ENCODE results near the gene LCT. TPM values are rescaled to one million over a fixed set of nuclear protein-coding genes. Genes with fewer than 3 reads are reported as not detected.

The LCT gene
- total and polyA plus RNA-seq, 2 experiments from 2014 or later = not detected

DNA sequence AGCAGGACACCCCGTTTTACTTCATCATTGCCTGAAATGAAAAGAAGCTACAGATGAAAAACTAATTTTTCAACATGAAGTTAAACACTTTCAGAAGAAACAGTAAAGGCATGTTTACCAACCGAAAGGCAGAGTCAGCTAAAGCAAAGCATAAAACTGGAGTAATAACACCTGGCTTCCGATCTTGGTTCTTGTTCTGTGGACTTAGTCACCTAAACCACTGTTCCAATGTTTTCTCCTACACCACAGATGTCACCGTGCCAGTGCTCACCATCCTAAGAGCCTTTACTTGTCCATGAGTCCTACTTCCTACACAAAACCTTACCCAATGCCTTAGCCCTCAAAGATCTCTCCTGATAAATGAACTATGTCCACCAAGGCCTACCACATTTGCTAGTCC lies 25.7 kb upstream of the LCT start:
- Histone ChIP-seq H3K36me3 (ENCODE audit: insufficient read depth) (peaks cover 88% of the 10 kb centered on the region), H3K79me2 (replicated peaks; ENCODE audit: insufficient read depth) (peaks cover 8% of the 10 kb centered on the region), H4K20me1 (replicated peaks; ENCODE audit: insufficient read depth) (peaks cover 17% of the 10 kb centered on the region; the same call in 1 of the 2 replicates), H3K9me2 (ENCODE audit: insufficient read depth) (no peaks in the 10 kb centered on the region), H3K27me3 (ENCODE audit: insufficient read depth) (no peaks in the 10 kb centered on the region), H3K27ac (ENCODE audit: low read depth) (no peak overlapping the region), H3K4me3 (no peak overlapping the region), H3K4me2 (no peak overlapping the region), H2AFZ (no peak overlapping the region), H3F3A (replicated peaks; ENCODE audit: low read depth) (peaks cover 8% of the 10 kb centered on the region; the same call in 1 of the 2 replicates), H3K4me1 (ENCODE audit: insufficient read depth) (no peaks in the 10 kb centered on the region)
- H3K9me3 Mint-ChIP-seq = no peaks in the 10 kb centered on the region; the same call in 2 of the 3 replicates
- no peaks in the 10 kb centered on the region for H3K27me3 Mint-ChIP-seq (ENCODE audit: insufficient read depth, low read depth, poor library complexity)
- no peaks in the 10 kb centered on the region for H3K4me1 Mint-ChIP-seq
- no peak for DNase-seq (ENCODE audit: low spot score)
- H3K36me3 Mint-ChIP-seq (ENCODE audit: low read depth) = peaks cover 94% of the 10 kb centered on the region
- ATAC-seq = no peak
- H3K27ac Mint-ChIP-seq = no peak overlapping the region
- no peak overlapping the region for H3K4me3 Mint-ChIP-seq
- TF ChIP-seq, protein P1, sequence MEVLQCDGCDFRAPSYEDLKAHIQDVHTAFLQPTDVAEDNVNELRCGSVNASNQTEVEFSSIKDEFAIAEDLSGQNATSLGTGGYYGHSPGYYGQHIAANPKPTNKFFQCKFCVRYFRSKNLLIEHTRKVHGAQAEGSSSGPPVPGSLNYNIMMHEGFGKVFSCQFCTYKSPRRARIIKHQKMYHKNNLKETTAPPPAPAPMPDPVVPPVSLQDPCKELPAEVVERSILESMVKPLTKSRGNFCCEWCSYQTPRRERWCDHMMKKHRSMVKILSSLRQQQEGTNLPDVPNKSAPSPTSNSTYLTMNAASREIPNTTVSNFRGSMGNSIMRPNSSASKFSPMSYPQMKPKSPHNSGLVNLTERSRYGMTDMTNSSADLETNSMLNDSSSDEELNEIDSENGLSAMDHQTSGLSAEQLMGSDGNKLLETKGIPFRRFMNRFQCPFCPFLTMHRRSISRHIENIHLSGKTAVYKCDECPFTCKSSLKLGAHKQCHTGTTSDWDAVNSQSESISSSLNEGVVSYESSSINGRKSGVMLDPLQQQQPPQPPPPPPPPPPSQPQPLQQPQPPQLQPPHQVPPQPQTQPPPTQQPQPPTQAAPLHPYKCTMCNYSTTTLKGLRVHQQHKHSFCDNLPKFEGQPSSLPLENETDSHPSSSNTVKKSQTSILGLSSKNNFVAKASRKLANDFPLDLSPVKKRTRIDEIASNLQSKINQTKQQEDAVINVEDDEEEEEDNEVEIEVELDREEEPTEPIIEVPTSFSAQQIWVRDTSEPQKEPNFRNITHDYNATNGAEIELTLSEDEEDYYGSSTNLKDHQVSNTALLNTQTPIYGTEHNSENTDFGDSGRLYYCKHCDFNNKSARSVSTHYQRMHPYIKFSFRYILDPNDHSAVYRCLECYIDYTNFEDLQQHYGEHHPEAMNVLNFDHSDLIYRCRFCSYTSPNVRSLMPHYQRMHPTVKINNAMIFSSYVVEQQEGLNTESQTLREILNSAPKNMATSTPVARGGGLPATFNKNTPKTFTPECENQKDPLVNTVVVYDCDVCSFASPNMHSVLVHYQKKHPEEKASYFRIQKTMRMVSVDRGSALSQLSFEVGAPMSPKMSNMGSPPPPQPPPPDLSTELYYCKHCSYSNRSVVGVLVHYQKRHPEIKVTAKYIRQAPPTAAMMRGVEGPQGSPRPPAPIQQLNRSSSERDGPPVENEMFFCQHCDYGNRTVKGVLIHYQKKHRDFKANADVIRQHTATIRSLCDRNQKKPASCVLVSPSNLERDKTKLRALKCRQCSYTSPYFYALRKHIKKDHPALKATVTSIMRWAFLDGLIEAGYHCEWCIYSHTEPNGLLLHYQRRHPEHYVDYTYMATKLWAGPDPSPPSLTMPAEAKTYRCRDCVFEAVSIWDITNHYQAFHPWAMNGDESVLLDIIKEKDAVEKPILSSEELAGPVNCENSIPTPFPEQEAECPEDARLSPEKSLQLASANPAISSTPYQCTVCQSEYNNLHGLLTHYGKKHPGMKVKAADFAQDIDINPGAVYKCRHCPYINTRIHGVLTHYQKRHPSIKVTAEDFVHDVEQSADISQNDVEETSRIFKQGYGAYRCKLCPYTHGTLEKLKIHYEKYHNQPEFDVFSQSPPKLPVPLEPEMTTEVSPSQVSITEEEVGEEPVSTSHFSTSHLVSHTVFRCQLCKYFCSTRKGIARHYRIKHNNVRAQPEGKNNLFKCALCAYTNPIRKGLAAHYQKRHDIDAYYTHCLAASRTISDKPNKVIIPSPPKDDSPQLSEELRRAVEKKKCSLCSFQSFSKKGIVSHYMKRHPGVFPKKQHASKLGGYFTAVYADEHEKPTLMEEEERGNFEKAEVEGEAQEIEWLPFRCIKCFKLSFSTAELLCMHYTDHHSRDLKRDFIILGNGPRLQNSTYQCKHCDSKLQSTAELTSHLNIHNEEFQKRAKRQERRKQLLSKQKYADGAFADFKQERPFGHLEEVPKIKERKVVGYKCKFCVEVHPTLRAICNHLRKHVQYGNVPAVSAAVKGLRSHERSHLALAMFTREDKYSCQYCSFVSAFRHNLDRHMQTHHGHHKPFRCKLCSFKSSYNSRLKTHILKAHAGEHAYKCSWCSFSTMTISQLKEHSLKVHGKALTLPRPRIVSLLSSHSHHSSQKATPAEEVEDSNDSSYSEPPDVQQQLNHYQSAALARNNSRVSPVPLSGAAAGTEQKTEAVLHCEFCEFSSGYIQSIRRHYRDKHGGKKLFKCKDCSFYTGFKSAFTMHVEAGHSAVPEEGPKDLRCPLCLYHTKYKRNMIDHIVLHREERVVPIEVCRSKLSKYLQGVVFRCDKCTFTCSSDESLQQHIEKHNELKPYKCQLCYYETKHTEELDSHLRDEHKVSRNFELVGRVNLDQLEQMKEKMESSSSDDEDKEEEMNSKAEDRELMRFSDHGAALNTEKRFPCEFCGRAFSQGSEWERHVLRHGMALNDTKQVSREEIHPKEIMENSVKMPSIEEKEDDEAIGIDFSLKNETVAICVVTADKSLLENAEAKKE (CRISPR knock-in tag; IDR thresholded peaks at IDR 0.05) = no peak
- TF ChIP-seq EZH2phosphoT487 (IDR thresholded peaks at IDR 0.05; ENCODE audit: unreplicated experiment) (no peak), JUNB (IDR thresholded peaks at IDR 0.05; ENCODE audit: unreplicated experiment) (no peak), STAT1 (IDR thresholded peaks at IDR 0.05; ENCODE audit: unreplicated experiment) (no peak), NANOG (IDR thresholded peaks at IDR 0.05; ENCODE audit: borderline replicate concordance) (no peak), EZH2 (IDR thresholded peaks at IDR 0.05; ENCODE audit: low read depth, unreplicated experiment) (no peak), ETS1 (IDR thresholded peaks at IDR 0.05) (no peak), ZNF114 (CRISPR knock-in tag; IDR thresholded peaks at IDR 0.05) (no peak), REST (IDR thresholded peaks at IDR 0.05; ENCODE audit: unreplicated experiment) (no peak), CREB1 (CRISPR knock-in tag; IDR thresholded peaks at IDR 0.05; ENCODE audit: low read depth) (no peak), ZNF331 (CRISPR knock-in tag; IDR thresholded peaks at IDR 0.05; ENCODE audit: low read depth) (no peak), POLR2AphosphoS5 (IDR thresholded peaks at IDR 0.05; ENCODE audit: low read depth) (no peak)
- TF ChIP-seq, protein P2, sequence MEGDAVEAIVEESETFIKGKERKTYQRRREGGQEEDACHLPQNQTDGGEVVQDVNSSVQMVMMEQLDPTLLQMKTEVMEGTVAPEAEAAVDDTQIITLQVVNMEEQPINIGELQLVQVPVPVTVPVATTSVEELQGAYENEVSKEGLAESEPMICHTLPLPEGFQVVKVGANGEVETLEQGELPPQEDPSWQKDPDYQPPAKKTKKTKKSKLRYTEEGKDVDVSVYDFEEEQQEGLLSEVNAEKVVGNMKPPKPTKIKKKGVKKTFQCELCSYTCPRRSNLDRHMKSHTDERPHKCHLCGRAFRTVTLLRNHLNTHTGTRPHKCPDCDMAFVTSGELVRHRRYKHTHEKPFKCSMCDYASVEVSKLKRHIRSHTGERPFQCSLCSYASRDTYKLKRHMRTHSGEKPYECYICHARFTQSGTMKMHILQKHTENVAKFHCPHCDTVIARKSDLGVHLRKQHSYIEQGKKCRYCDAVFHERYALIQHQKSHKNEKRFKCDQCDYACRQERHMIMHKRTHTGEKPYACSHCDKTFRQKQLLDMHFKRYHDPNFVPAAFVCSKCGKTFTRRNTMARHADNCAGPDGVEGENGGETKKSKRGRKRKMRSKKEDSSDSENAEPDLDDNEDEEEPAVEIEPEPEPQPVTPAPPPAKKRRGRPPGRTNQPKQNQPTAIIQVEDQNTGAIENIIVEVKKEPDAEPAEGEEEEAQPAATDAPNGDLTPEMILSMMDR (conservative IDR thresholded peaks at IDR 0.05; ENCODE audit: low read depth in 2 of 2) = no peak

Measured in GM23338 (cell line).